ENCODE measurements around the gene RERG. TPM values are rescaled to one million over a fixed set of nuclear protein-coding genes. Genes with fewer than 3 reads are reported as not detected.

RERG gene
- polyA plus RNA-seq, 3 donors: not detected

- H3K9me3 ChIP-seq (replicated peaks in 1 of 2; ENCODE audit: control insufficient read depth in 1 of 2, insufficient read depth in 1 of 2, low read length in 2 of 2): no peaks in the 10 kb centered on the region
- H3K4me3 ChIP-seq (replicated peaks in 1 of 3; ENCODE audit: low read depth in 2 of 3, low read length in 3 of 3): no peak overlapping the region
- H3K79me2 ChIP-seq (ENCODE audit: insufficient read depth, low read length): no peaks in the 10 kb centered on the region
- no peak for DNase-seq
- H4K20me1 ChIP-seq (ENCODE audit: insufficient read depth, low read length): no peaks in the 10 kb centered on the region
- intact Hi-C loops (cut with micrococcal nuclease): no loop called here
- no peaks in the 10 kb centered on the region for H3K27me3 ChIP-seq (ENCODE audit: control insufficient read depth in 2 of 2, insufficient read depth in 2 of 2, low read length in 2 of 2)
- Mint-ChIP-seq H3K27me3 (ENCODE audit: low read depth in 3 of 3) (peaks cover 0 to 6% (median 3%) of the 10 kb centered on the region in 3 donors), H3K9me3 (no peaks in the 10 kb centered on the region), H3K36me3 (no peaks in the 10 kb centered on the region), H3K27ac (no peak overlapping the region), H3K4me3 (no peak overlapping the region), H3K4me1 (no peaks in the 10 kb centered on the region)
- H3K36me3 ChIP-seq (replicated peaks in 1 of 2; ENCODE audit: control insufficient read depth in 1 of 2, insufficient read depth in 2 of 2, low read length in 2 of 2): no peaks in the 10 kb centered on the region
- no peaks in the 10 kb centered on the region for H3K4me1 ChIP-seq (ENCODE audit: control insufficient read depth in 1 of 2, insufficient read depth in 2 of 2, low read length in 2 of 2)
- WGBS (ENCODE audit: insufficient coverage): no CpG with 5 or more reads among the region's 2 CpGs
- H2AFZ ChIP-seq (ENCODE audit: insufficient read depth, low read depth, low read length, poor library complexity, severe bottlenecking): no peak overlapping the region
- no peak overlapping the region for H3K9ac ChIP-seq (ENCODE audit: insufficient read depth, low read length, poor library complexity, severe bottlenecking)
- no peak overlapping the region for H3K4me2 ChIP-seq (replicated peaks; ENCODE audit: extremely low read depth, low read length, poor library complexity, severe bottlenecking)
- no peak overlapping the region for H3K27ac ChIP-seq (ENCODE audit: low read depth in 1 of 2, low read length in 2 of 2)
- TF ChIP-seq CTCF (IDR thresholded peaks at IDR 0.05): no peak
Observed at GRCh38 chr12:15157269-15157671, 63.9 kb downstream of the RERG start.

GRCh38 chr12:15155271-15155670 lies 65.9 kb downstream of the RERG start:
- Mint-ChIP-seq H3K4me3 (no peak overlapping the region), H3K36me3 (no peaks in the 10 kb centered on the region), H3K4me1 (no peaks in the 10 kb centered on the region), H3K27me3 (ENCODE audit: low read depth in 3 of 3) (peaks cover 0 to 4% (median 0%) of the 10 kb centered on the region in 3 donors), H3K27ac (no peak overlapping the region), H3K9me3 (no peaks in the 10 kb centered on the region)
- Histone ChIP-seq H3K79me2 (ENCODE audit: insufficient read depth, low read length) (no peaks in the 10 kb centered on the region), H3K4me3 (replicated peaks in 1 of 3; ENCODE audit: low read depth in 2 of 3, low read length in 3 of 3) (no peak overlapping the region), H3K27me3 (ENCODE audit: control insufficient read depth in 2 of 2, insufficient read depth in 2 of 2, low read length in 2 of 2) (no peaks in the 10 kb centered on the region), H3K36me3 (replicated peaks in 1 of 2; ENCODE audit: control insufficient read depth in 1 of 2, insufficient read depth in 2 of 2, low read length in 2 of 2) (no peaks in the 10 kb centered on the region), H2AFZ (ENCODE audit: insufficient read depth, low read depth, low read length, poor library complexity, severe bottlenecking) (no peak overlapping the region), H3K4me1 (ENCODE audit: control insufficient read depth in 1 of 2, insufficient read depth in 2 of 2, low read length in 2 of 2) (no peaks in the 10 kb centered on the region), H3K9ac (ENCODE audit: insufficient read depth, low read length, poor library complexity, severe bottlenecking) (no peak overlapping the region), H3K4me2 (replicated peaks; ENCODE audit: extremely low read depth, low read length, poor library complexity, severe bottlenecking) (no peak overlapping the region), H3K9me3 (replicated peaks in 1 of 2; ENCODE audit: control insufficient read depth in 1 of 2, insufficient read depth in 1 of 2, low read length in 2 of 2) (no peaks in the 10 kb centered on the region), H3K27ac (ENCODE audit: low read depth in 1 of 2, low read length in 2 of 2) (no peak overlapping the region), H4K20me1 (ENCODE audit: insufficient read depth, low read length) (no peaks in the 10 kb centered on the region)
- intact Hi-C loops (cut with micrococcal nuclease): no loop called here
- TF ChIP-seq CTCF (IDR thresholded peaks at IDR 0.05): no peak
- no CpG with 5 or more reads among the region's 1 CpG for WGBS (ENCODE audit: insufficient coverage)
- no peak for DNase-seq

All from CD14-positive monocyte (primary cell).